WTC11 (cell line): ENCODE data around the gene BZW1. TPM values are rescaled to one million over a fixed set of nuclear protein-coding genes. Genes with fewer than 3 reads are reported as not detected.
A peak's percentile ranks its signal among the peaks of the same experiment; 100 is the strongest.

Source experiments
- ATAC-seq: fragments of 200-7000 bp; cut with Tn5 transposase; 2 replicates; pipeline ENCODE4 v1.10.0; 2021; ENCODE audit warnings: mild to moderate bottlenecking, moderate library complexity
- CTCF ChIA-PET: fragments of 300-600 bp; sonication (Branson Sonifier 250); formaldehyde crosslinking; loops from one replicate; lab custom pipeline; 2021; ENCODE audit warnings: antibody characterized with exemption; lab: Charles Lee
- POLR2A ChIA-PET: fragments of 350-600 bp; sonication (Branson Sonifier 250); formaldehyde crosslinking; loops from one replicate; lab custom pipeline; 2021; ENCODE audit warnings: antibody characterized with exemption; lab: Charles Lee
- DNase-seq: peaks from one replicate; pipeline ENCODE4 v3.0.0; 2021; ENCODE audit warnings: low spot score
- H3K27ac Mint-ChIP-seq: 2 replicates; pipeline ENCODE4 v1.8.0; 2021; ENCODE audit warnings: mixed read lengths
- H3K27me3 Mint-ChIP-seq: 2 replicates; pipeline ENCODE4 v1.8.0; 2021; ENCODE audit warnings: low read depth, mild to moderate bottlenecking, moderate library complexity, mixed read lengths
- H3K36me3 Mint-ChIP-seq: 2 replicates; pipeline ENCODE4 v1.8.0; 2021; ENCODE audit warnings: mixed read lengths
- H3K4me1 Mint-ChIP-seq: 2 replicates; pipeline ENCODE4 v1.8.0; 2022; ENCODE audit warnings: mixed read lengths
- H3K4me3 Mint-ChIP-seq: 2 replicates; pipeline ENCODE4 v1.8.0; 2021; ENCODE audit warnings: mild to moderate bottlenecking, moderate library complexity, mixed read lengths
- H3K9me3 Mint-ChIP-seq: 2 replicates; pipeline ENCODE4 v1.8.0; 2021; ENCODE audit warnings: mixed read lengths
- AFF4 ChIP-seq: sonication (generic); formaldehyde crosslinking; IDR thresholded peaks from 2 replicates; pipeline ENCODE4 v1.8.1; 2023; ENCODE audit warnings: mild to moderate bottlenecking, missing genetic modification reagents, borderline replicate concordance
- ATF2 ChIP-seq: sonication (generic); formaldehyde crosslinking; IDR thresholded peaks from 2 replicates; pipeline ENCODE4 v1.8.1; 2022; ENCODE audit warnings: low read depth, missing genetic modification reagents, borderline replicate concordance
- E2F5 ChIP-seq: sonication (generic); formaldehyde crosslinking; IDR thresholded peaks from 2 replicates; pipeline ENCODE4 v1.8.1; 2022; ENCODE audit warnings: mild to moderate bottlenecking, moderate library complexity, missing genetic modification reagents
- ESRRA ChIP-seq: sonication (generic); formaldehyde crosslinking; IDR thresholded peaks from 2 replicates; pipeline ENCODE4 v1.8.1; 2022; ENCODE audit warnings: mild to moderate bottlenecking, missing genetic modification reagents, borderline replicate concordance
- GABPB1 ChIP-seq: sonication (generic); formaldehyde crosslinking; IDR thresholded peaks from 2 replicates; pipeline ENCODE4 v1.8.1; 2023; ENCODE audit warnings: mild to moderate bottlenecking, missing genetic modification reagents
- IRF2 ChIP-seq: sonication (generic); formaldehyde crosslinking; IDR thresholded peaks from 2 replicates; pipeline ENCODE4 v1.8.0; 2022; ENCODE audit warnings: low read depth, missing genetic modification reagents, borderline replicate concordance
- JAZF1 ChIP-seq: fragments of 250-450 bp; sonication (Bioruptor Pico); IDR thresholded peaks from 2 replicates; pipeline ENCODE4 v1.9.0; 2021; ENCODE audit warnings: moderate library complexity, mild to moderate bottlenecking, inconsistent platforms
- MXD4 ChIP-seq: fragments of 250-450 bp; sonication (Bioruptor Pico); IDR thresholded peaks from 2 replicates; pipeline ENCODE4 v1.8.0; 2021; ENCODE audit warnings: mild to moderate bottlenecking, moderate library complexity, borderline replicate concordance
- NFE2L1 ChIP-seq: sonication (generic); formaldehyde crosslinking; IDR thresholded peaks from 2 replicates; pipeline ENCODE4 v1.8.1; 2023; ENCODE audit warnings: missing genetic modification reagents
- SMAD3 ChIP-seq: sonication (generic); formaldehyde crosslinking; IDR thresholded peaks from 2 replicates; pipeline ENCODE4 v1.8.0; 2022; ENCODE audit warnings: missing genetic modification reagents, mild to moderate bottlenecking, borderline replicate concordance
- TEAD4 ChIP-seq: sonication (generic); formaldehyde crosslinking; IDR thresholded peaks from 2 replicates; pipeline ENCODE4 v1.8.0; 2022; ENCODE audit warnings: mild to moderate bottlenecking, missing genetic modification reagents
- ZNF121 ChIP-seq: sonication (generic); formaldehyde crosslinking; IDR thresholded peaks from 2 replicates; pipeline ENCODE4 v1.8.0; 2023; ENCODE audit warnings: missing genetic modification reagents
- ZNF138 ChIP-seq: sonication (generic); formaldehyde crosslinking; conservative IDR thresholded peaks from 2 replicates; pipeline ENCODE4 v1.8.1; 2022; ENCODE audit warnings: mild to moderate bottlenecking, moderate library complexity, missing genetic modification reagents
- ZNF263 ChIP-seq: sonication (generic); formaldehyde crosslinking; IDR thresholded peaks from 2 replicates; pipeline ENCODE4 v1.8.1; 2022; ENCODE audit warnings: low read depth, mild to moderate bottlenecking, moderate library complexity, missing genetic modification reagents
- ZNF532 ChIP-seq: fragments of 250-450 bp; sonication (Bioruptor Pico); IDR thresholded peaks from 2 replicates; pipeline ENCODE4 v1.9.0; 2021; ENCODE audit warnings: mild to moderate bottlenecking, borderline replicate concordance
- ZNF671 ChIP-seq: fragments of 250-450 bp; sonication (Bioruptor Pico); IDR thresholded peaks from 2 replicates; pipeline ENCODE4 v1.8.0; 2021; ENCODE audit warnings: mild to moderate bottlenecking
- total RNA-seq: library from RNA; stranded (reverse); gene quantifications from 3 replicates; pipeline ENCODE4 v1.2.3, GENCODE V29; 2021

BZW1 gene
- total RNA-seq, 1 experiment from 2014 or later, result 255 TPM

- TF ChIP-seq ATF2 (CRISPR knock-in tag), result no peak
- TF ChIP-seq SMAD3 (CRISPR knock-in tag), result no peak
- no peak for TF ChIP-seq TEAD4
- TF ChIP-seq AFF4 (CRISPR knock-in tag), result no peak
- no peak for TF ChIP-seq ZNF263
- TF ChIP-seq MXD4 (CRISPR knock-in tag), result no peak
- no peak for TF ChIP-seq GABPB1 (CRISPR knock-in tag)
- no peak for TF ChIP-seq E2F5 (CRISPR knock-in tag)
- no peak for TF ChIP-seq ZNF532 (CRISPR knock-in tag)
- TF ChIP-seq ZNF138, result no peak
- TF ChIP-seq IRF2 (CRISPR knock-in tag), result no peak
- TF ChIP-seq JAZF1 (CRISPR knock-in tag), result no peak
- TF ChIP-seq, all 79 proteins: peak for 0
These were observed 16.4 kb downstream of the BZW1 start (continued) for GRCh38 chr2:200828104-200828503.

- DNase-seq, result no peak
- POLR2A ChIA-PET, result interaction anchor here (1.8 kb wide), 1 partner anchor 35 kb away, joined by 5 read pairs; the partner anchor contains the start of gene CLK1
- CTCF ChIA-PET, result no interaction called here
- Mint-ChIP-seq H3K27ac (no peak overlapping the region; the same call in 1 of the 2 replicates), H3K4me3 (no peak overlapping the region), H3K27me3 (no peaks in the 10 kb centered on the region; the same call in 1 of the 2 replicates), H3K4me1 (no peaks in the 10 kb centered on the region), H3K9me3 (no peaks in the 10 kb centered on the region), H3K36me3 (peaks cover 3% of the 10 kb centered on the region; the same call in 1 of the 2 replicates)
- no peak for ATAC-seq
- TF ChIP-seq ZNF671 (no peak), NFE2L1 (CRISPR knock-in tag) (no peak), ESRRA (no peak), ZNF121 (peak; percentile 73; the same call in 1 of the 2 replicates), AFF4 (CRISPR knock-in tag) (no peak), ZNF532 (CRISPR knock-in tag) (no peak)
These were observed 17.0 kb downstream of the BZW1 start for GRCh38 chr2:200828572-200829257.
